HG03558 (cell line): ENCODE data around the gene SULT2B1.

Source experiments
- ATAC-seq: cut with Tn5 transposase; IDR thresholded peaks from one replicate; pipeline ENCODE4 v1.9.1; 2021; ENCODE audit warnings: moderate number of reproducible peaks; ENCODE audit not compliant: unreplicated experiment; ENCODE audit errors: extremely low read depth

Gene SULT2B1

DNA sequence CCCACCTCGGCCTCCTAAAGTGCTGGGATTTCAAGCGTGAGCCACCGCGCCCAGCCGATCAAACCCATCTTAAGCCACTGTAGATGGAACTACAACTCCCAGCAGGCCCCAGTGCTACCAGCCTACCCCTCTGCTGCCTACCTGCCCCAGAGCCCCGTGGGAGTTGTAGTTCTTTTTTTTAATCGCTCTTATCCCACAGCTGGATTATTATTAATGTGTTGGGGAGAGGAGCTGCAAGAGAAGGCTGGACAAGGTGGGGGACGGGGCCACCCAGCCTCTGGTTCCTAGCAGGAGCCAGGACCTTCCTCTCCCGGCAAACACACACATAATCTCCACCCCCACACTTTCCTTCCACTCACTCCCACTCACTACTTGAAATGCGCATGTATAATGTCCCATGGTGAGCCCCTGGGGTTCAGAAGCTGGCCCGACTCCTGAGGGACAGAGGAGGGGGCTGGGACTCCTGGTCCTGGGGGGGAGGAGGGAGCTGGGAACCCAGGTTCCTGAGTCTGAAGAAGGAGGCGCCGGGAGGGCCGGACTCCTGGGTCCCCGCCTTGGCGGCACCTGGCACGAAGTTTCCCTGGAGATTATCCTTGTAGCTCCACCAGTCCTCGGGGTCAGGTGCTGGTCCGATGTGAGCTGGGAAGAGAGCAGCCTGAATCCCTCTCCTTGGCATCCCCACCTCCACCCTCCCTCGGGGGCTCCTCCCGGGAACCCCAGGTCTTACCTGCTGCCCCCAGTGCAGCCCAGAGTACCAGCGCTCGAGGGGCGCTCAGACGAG, 93.1 kb downstream of the SULT2B1 start:
- ATAC-seq: no peak

DNA sequence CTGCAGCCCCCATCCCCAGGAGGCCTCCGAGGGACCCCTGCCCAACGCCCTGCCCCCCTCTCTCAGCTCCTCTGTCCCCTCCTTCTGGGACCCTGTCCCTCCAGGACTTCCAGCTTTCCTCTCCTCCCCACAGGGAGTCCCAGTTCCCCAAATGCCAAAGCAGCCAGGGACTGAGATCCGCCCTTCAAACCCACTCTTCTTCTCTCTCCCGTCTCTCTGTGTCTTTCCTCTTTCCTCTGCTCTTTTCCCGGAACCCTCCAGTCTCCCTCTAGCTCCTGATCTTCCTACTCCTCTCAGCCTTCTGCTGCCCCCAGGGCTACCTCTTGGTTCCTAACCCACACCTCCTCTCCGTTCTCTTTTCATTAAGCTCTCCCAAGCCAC, 93.6 kb downstream of the SULT2B1 start:
- ATAC-seq: no peak

DNA sequence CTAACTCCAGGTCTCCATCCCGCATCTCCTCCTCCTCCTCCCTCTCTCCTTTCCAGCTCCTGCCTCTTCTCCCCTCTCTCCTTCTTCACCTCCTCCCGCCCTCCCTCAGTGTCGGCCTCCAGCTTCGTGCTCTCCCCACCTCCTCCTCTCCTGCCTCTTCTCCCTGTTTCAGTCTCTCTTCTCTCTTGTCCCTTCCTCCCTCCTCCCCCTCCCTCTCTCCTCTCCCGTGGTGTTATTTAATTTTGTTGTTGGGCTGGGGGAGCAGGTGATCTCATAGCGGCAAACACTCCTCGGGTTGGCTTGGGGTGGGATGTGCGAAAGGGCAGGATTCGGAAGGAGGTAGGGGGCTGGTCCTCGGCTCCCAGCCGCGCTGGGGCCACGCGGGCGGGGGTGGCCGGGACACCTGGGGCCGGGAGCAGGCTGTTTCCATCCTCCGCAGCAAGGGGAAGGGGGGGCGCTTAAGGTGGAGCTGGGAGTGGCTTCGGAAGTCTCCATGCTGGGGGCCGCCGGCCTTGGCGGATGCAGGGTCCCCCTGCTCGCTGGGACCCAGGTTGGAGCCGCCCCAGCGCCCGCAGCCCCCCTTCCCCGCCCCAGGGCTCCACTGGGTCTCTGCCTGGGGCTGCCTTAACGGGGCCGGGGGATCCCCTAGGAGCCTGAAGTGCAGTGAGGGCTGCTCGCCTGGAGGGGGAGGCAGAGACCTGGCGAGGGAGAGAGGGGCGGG, 94.2 kb downstream of the SULT2B1 start, which contains the start of gene CA11:
CA11 (minus strand) TSS at position 187 of the 721 bp plus-strand sequence. CDS start 555 bp downstream, outside the sequence.
- no peak for ATAC-seq

- peak; percentile 46 for ATAC-seq
These were observed 94.8 kb downstream of the SULT2B1 start for GRCh38 chr19:48646722-48647216.

- ATAC-seq: no peak
These were observed 96.2 kb downstream of the SULT2B1 start for GRCh38 chr19:48648134-48648533.
